Fibroblast of skin of left quadriceps (primary cell): ENCODE results near the gene G6PD.

Experiments used
- DNase-seq, 2 experiments: peaks; one replicate each; pipeline ENCODE4 v3.0.0-alpha.2; 2013; ENCODE audit warnings: low read depth in 2 of 2

G6PD gene

GRCh38 chrX:154487518-154488290, 58.9 kb downstream of the G6PD start:
- DNase-seq: no peak

- DNase-seq: no peak
Observed at GRCh38 chrX:154486396-154487207, 60.0 kb downstream of the G6PD start, which contains the start of gene UBL4A. Gene UBL4A (minus strand): TSS chrX:154486615. CDS start chrX:154486584, 31 bp downstream.

DNA sequence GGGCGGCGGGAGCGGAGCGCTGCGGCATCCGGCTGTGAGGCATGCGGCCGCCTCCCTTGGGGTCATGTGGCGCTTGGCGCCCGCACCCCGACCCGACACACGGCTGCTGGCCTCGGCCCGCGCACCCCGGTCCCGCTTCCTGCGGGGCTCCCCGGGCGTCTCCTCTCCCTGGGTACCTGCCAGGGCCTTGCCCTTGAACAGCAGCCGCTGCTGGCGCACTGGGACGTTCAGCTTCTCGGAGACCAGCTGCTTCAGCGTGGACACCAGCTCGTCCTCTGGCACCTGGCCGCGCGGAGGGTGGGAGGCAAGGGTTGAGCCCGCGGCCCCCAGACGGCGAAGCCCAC, 60.6 kb downstream of the G6PD start:
- no peak for DNase-seq

DNA sequence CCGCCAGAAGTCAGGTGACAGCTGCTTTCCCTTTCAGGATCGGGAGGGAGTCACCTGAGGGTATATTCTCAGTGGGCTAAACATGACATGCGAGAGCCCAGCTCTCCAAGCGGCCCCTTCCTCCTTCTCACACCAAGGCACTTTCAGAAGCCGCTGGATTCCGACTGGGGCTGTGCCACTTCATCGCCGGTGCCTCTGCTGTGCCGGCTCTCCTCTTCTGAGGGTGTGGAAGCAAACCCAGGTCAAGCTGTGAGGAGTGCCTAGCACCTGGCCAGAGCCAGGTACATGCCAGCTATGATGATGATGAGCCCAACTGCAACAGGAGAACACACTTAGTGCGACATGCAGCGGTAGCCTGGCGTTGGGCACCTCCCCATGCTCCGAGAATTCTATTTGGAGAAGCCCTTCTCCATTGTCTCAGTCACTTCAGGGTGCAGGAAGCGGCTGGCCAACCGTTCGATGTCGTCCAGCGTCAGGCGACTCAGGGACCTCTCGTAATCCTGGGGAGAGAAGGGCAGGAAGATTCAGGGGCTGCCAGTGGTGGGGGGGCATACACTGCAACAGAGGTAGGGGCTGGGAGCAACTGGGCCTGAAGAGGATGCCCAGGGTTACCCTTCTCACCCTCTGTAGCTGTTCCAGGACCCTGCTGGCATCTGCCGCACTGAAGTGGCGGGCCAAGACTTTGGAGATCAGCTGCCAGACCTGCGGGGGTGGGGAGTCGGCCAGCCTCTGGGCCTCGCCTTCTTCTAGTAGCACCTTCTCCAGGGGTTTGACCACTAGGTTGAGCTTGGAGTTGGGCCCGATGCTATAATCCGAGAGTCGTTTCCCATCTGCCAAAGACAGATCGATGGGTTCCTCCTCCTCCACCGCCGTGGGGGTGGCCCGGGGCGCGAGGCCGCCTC, 61.2 kb downstream of the G6PD start:
- DNase-seq: no peak

- DNase-seq: no peak
Observed at GRCh38 chrX:154484255-154485149, 62.1 kb downstream of the G6PD start.

GRCh38 chrX:154483325-154483724, 63.3 kb downstream of the G6PD start:
- no peak for DNase-seq

- no peak for DNase-seq
Observed at GRCh38 chrX:154482786-154483185, 63.9 kb downstream of the G6PD start.

- DNase-seq: no peak
Observed at GRCh38 chrX:154481911-154482601, 64.6 kb downstream of the G6PD start.
